Measurements from ENCODE around the gene MIEF2.

Gene MIEF2

DNA sequence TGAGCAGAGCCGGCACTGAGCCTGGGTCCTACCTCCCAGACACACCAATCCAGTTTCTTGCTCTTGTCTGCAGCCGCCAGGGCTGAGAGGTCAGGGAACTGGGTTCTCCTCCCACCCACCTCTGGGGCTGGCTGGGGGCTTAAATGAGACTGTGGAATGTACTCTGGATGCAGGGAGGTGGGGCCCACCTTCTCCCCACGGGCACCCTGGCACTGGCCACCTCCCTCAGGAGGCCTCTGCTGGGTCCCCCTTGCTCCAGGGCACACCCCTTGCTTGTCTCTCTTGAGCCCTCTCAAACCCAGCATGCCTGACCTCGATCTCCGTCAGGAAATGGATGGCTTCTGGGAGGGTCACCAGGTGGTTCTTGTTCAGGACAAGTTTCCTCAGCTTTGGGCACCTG lies 8.3 kb upstream of the MIEF2 start:
- H3K79me2 ChIP-seq (ENCODE audit: insufficient read depth, low read length) = peaks cover 2% of the 10 kb centered on the region; the same call in 1 of the 2 replicates
- no peaks in the 10 kb centered on the region for H3K9me3 ChIP-seq (ENCODE audit: insufficient read depth, low read length)
- no peaks in the 10 kb centered on the region for H3K27me3 ChIP-seq (ENCODE audit: low read length)
- H3F3A ChIP-seq (ENCODE audit: insufficient read depth) = no peaks in the 10 kb centered on the region
- H3K27ac ChIP-seq (ENCODE audit: low read depth, low read length) = no peak overlapping the region
- no peak overlapping the region for H2AFZ ChIP-seq (ENCODE audit: low read depth, low read length, severe bottlenecking)
- no peak overlapping the region for H3K4me2 ChIP-seq (ENCODE audit: low read depth, low read length, poor library complexity, severe bottlenecking)
- TF ChIP-seq, protein P1, sequence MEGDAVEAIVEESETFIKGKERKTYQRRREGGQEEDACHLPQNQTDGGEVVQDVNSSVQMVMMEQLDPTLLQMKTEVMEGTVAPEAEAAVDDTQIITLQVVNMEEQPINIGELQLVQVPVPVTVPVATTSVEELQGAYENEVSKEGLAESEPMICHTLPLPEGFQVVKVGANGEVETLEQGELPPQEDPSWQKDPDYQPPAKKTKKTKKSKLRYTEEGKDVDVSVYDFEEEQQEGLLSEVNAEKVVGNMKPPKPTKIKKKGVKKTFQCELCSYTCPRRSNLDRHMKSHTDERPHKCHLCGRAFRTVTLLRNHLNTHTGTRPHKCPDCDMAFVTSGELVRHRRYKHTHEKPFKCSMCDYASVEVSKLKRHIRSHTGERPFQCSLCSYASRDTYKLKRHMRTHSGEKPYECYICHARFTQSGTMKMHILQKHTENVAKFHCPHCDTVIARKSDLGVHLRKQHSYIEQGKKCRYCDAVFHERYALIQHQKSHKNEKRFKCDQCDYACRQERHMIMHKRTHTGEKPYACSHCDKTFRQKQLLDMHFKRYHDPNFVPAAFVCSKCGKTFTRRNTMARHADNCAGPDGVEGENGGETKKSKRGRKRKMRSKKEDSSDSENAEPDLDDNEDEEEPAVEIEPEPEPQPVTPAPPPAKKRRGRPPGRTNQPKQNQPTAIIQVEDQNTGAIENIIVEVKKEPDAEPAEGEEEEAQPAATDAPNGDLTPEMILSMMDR (IDR thresholded peaks at IDR 0.05; ENCODE audit: insufficient read depth, low read length, poor library complexity, severe bottlenecking) = no peak
- TF ChIP-seq EZH2phosphoT487 (conservative IDR thresholded peaks at IDR 0.05; ENCODE audit: low read length) = no peak
- no peak overlapping the region for H3K9ac ChIP-seq (ENCODE audit: low read length)
- H3K9me2 ChIP-seq (replicated peaks; ENCODE audit: insufficient read depth, low read length) = no peaks in the 10 kb centered on the region
- no peak overlapping the region for H3K4me3 ChIP-seq (ENCODE audit: insufficient read depth, low read length, poor library complexity, severe bottlenecking)
- no peaks in the 10 kb centered on the region for H4K20me1 ChIP-seq (ENCODE audit: low read depth, low read length)
- H3K36me3 ChIP-seq (ENCODE audit: low read length) = no peaks in the 10 kb centered on the region

DNA sequence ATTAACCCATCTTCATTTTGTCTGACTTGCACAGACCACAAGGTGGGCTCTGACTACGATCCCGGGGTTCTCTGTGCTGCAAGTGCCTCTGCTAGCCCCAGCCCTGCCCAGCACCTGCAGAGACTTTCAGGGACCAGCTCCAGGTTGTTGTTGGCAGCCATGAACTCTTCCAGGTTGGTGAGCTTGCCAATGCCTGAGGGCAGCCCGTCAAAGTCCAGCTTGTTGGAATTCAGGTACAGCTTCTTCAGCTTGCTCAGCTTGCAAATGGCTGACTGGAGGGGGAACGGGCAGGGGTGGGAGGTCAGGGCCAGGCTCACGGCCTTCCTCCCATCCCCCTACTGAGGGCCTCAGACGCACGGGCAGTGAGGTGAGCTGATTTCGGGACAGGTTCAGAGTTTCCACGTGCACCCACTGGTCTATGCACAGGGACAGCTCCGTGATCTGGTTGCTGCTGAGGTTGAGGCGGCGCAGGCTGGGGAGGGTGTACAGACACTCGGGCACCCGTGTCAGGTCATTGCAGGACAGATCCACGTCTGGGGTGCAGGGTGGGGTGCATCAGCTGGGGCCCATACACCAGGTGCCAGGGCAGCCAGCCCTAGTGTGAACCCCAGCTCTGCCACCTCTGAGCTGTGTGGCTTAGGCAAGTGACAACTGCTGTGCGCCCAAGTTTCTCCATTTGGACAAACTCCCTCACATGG lies 7.1 kb upstream of the MIEF2 start:
- Histone ChIP-seq H3K27ac (ENCODE audit: low read depth, low read length) (no peak overlapping the region), H2AFZ (ENCODE audit: low read depth, low read length, severe bottlenecking) (no peak overlapping the region), H3K79me2 (ENCODE audit: insufficient read depth, low read length) (peaks cover 13% of the 10 kb centered on the region; the same call in 1 of the 2 replicates), H4K20me1 (ENCODE audit: low read depth, low read length) (no peaks in the 10 kb centered on the region), H3K9me3 (ENCODE audit: insufficient read depth, low read length) (no peaks in the 10 kb centered on the region), H3K4me2 (ENCODE audit: low read depth, low read length, poor library complexity, severe bottlenecking) (no peak overlapping the region), H3K4me3 (ENCODE audit: insufficient read depth, low read length, poor library complexity, severe bottlenecking) (no peak overlapping the region), H3K36me3 (ENCODE audit: low read length) (no peaks in the 10 kb centered on the region), H3F3A (ENCODE audit: insufficient read depth) (no peaks in the 10 kb centered on the region), H3K9ac (ENCODE audit: low read length) (no peak overlapping the region), H3K27me3 (ENCODE audit: low read length) (no peaks in the 10 kb centered on the region), H3K9me2 (replicated peaks; ENCODE audit: insufficient read depth, low read length) (no peaks in the 10 kb centered on the region)
- TF ChIP-seq, protein P1 (IDR thresholded peaks at IDR 0.05; ENCODE audit: insufficient read depth, low read length, poor library complexity, severe bottlenecking) = no peak
- TF ChIP-seq EZH2phosphoT487 (conservative IDR thresholded peaks at IDR 0.05; ENCODE audit: low read length) = no peak

DNA sequence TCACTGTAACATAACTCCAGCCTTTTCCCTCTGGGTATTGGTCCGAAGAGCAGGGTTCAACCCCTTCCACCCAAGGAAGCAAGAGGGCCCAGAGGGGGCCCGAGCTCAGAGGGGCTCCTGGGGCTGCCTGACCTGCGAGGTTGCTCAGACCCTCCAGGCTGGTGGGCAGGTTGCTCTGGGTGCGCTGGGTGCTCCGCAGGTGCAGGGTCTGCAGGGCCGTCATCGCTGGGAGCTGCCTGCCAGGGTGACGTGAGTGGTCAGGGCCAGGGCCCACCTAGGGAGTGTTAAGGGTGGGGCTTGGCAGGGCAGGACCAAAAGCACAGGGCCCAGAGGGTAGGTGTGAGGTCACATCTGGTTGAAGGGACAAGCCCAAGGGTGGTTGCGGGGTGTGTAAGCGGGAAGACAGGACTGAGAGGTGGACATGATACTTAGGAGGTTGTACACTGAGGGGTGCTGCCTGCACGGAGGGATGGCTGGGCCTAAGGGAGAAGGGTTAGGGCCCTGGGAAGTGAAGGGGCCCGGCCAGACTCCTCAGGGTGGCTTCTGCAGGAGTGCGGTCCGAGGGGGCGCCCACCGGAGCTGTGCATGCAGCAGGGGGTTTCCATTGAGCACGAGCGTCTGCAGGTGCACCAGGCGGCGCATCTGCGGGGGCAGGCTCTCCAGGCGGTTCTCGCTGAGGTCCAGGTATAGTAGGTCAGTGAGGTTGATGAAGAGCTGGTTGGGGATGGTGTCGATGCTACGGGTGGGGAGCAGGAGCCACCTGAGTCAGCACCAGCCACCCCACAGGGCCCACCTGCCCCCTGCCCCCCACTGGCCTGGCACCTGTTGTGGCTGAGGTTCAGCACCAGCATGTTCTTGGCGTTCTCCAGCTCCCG lies 6.3 kb upstream of the MIEF2 start:
- H3K36me3 ChIP-seq (ENCODE audit: low read length) = no peaks in the 10 kb centered on the region
- H3K27me3 ChIP-seq (ENCODE audit: low read length) = no peaks in the 10 kb centered on the region
- H3K79me2 ChIP-seq (ENCODE audit: insufficient read depth, low read length) = peaks cover 14% of the 10 kb centered on the region; the same call in 1 of the 2 replicates
- H3K27ac ChIP-seq (ENCODE audit: low read depth, low read length) = no peak overlapping the region
- H3K9me3 ChIP-seq (ENCODE audit: insufficient read depth, low read length) = no peaks in the 10 kb centered on the region
- H3F3A ChIP-seq (ENCODE audit: insufficient read depth) = no peaks in the 10 kb centered on the region
- H2AFZ ChIP-seq (ENCODE audit: low read depth, low read length, severe bottlenecking) = no peak overlapping the region
- TF ChIP-seq, protein P1 (IDR thresholded peaks at IDR 0.05; ENCODE audit: insufficient read depth, low read length, poor library complexity, severe bottlenecking) = no peak
- no peak for TF ChIP-seq EZH2phosphoT487 (conservative IDR thresholded peaks at IDR 0.05; ENCODE audit: low read length)
- no peak overlapping the region for H3K9ac ChIP-seq (ENCODE audit: low read length)
- no peaks in the 10 kb centered on the region for H3K9me2 ChIP-seq (replicated peaks; ENCODE audit: insufficient read depth, low read length)
- no peak overlapping the region for H3K4me3 ChIP-seq (ENCODE audit: insufficient read depth, low read length, poor library complexity, severe bottlenecking)
- H3K4me2 ChIP-seq (ENCODE audit: low read depth, low read length, poor library complexity, severe bottlenecking) = no peak overlapping the region
- H4K20me1 ChIP-seq (ENCODE audit: low read depth, low read length) = no peaks in the 10 kb centered on the region
